ENCODE measurements around the gene RBPJ. TPM values are rescaled to one million over a fixed set of nuclear protein-coding genes. Genes with fewer than 3 reads are reported as not detected.
A peak's percentile ranks its signal among the peaks of the same experiment; 100 is the strongest.

RBPJ gene
- total and polyA plus RNA-seq, 5 donors from 2014 or later = 68.5 to 120 (median 88.4) TPM

GRCh38 chr4:26360273-26360672 lies 39.5 kb downstream of the RBPJ start:
- Histone ChIP-seq H3K36me3 (ENCODE audit: control insufficient read depth, insufficient read depth, low read length) (no peaks in the 10 kb centered on the region), H3K27me3 (ENCODE audit: control insufficient read depth, insufficient read depth, low read length) (no peaks in the 10 kb centered on the region), H3K9me3 (ENCODE audit: control insufficient read depth in 2 of 2, low read length in 2 of 2) (no peaks in the 10 kb centered on the region), H3K27ac (ENCODE audit: insufficient read depth, low read length, poor library complexity, severe bottlenecking) (no peak overlapping the region), H3K4me1 (ENCODE audit: control insufficient read depth, insufficient read depth, low read length, poor library complexity, severe bottlenecking) (peaks cover 32% of the 10 kb centered on the region), H3K4me3 (ENCODE audit: low read depth, low read length) (no peak overlapping the region)
- ATAC-seq (ENCODE audit: low read depth in 2 of 2) = no peak
- Mint-ChIP-seq H3K36me3 (no peaks in the 10 kb centered on the region), H3K27me3 (no peaks in the 10 kb centered on the region), H3K27ac (peak overlapping the region in 2 of 3 donors; percentile 34 to 57), H3K4me1 (peaks cover 22 to 44% (median 24%) of the 10 kb centered on the region in 4 donors), H3K9me3 (no peaks in the 10 kb centered on the region), H3K4me3 (peak overlapping the region in 1 of 4 donors; percentile 12)
- DNase-seq = no peak

DNA sequence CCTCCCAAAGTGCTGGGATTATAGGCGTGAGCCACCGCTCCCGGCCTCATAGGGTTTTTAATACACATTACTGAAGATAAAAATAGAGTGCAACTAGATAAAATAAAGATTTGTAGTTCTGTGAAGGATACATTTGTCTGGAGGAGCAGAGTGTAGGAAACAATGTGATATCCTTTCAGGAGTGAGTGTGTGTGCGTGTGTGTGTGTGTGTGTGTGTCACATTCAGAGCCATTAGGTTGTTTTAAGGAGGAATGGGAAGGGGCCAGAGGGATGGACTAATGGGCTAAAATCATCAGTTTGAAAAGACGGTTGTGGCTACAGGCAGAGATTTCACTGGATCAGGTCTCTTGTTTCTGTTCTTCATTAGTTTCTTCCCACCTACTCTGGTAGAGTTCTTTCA lies 40.0 kb downstream of the RBPJ start:
- Mint-ChIP-seq H3K4me3 (peak overlapping the region in 2 of 4 donors; percentile 12 to 23), H3K36me3 (no peaks in the 10 kb centered on the region), H3K27me3 (no peaks in the 10 kb centered on the region), H3K27ac (peak overlapping the region; percentile 57 to 89 (median 76)), H3K4me1 (peaks cover 26 to 48% (median 29%) of the 10 kb centered on the region in 4 donors), H3K9me3 (no peaks in the 10 kb centered on the region)
- Histone ChIP-seq H3K4me3 (ENCODE audit: low read depth, low read length) (peak overlapping the region; percentile 59), H3K9me3 (ENCODE audit: control insufficient read depth in 2 of 2, low read length in 2 of 2) (no peaks in the 10 kb centered on the region), H3K27me3 (ENCODE audit: control insufficient read depth, insufficient read depth, low read length) (no peaks in the 10 kb centered on the region), H3K36me3 (ENCODE audit: control insufficient read depth, insufficient read depth, low read length) (no peaks in the 10 kb centered on the region), H3K27ac (ENCODE audit: insufficient read depth, low read length, poor library complexity, severe bottlenecking) (no peak overlapping the region), H3K4me1 (ENCODE audit: control insufficient read depth, insufficient read depth, low read length, poor library complexity, severe bottlenecking) (peaks cover 30% of the 10 kb centered on the region)
- DNase-seq (no peak), ATAC-seq (ENCODE audit: low read depth in 2 of 2) (no peak)

DNA sequence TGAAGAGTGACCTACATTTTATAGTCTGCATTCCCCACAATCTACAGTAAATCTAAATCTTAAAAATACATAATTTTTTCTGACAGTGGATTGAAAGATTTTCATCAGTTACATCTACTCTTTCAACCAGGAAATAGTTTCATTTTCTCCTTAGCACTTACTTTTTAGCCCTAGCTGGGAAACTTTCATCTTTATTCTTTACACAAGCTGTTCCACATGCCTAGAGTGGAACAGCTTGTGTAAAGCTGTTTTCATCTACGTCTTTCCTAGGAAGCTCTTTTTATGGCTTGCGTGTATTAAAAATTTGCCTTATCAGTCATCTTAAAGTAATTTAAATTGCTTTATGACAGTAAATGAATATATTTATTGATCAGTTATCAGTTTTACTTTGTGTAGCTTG lies 40.5 kb downstream of the RBPJ start:
- Mint-ChIP-seq H3K36me3 (no peaks in the 10 kb centered on the region), H3K27me3 (no peaks in the 10 kb centered on the region), H3K4me3 (peak overlapping the region in 2 of 4 donors; percentile 12 to 23), H3K27ac (peak overlapping the region in 2 of 3 donors; percentile 57 to 76), H3K9me3 (no peaks in the 10 kb centered on the region), H3K4me1 (peaks cover 28 to 51% (median 32%) of the 10 kb centered on the region in 4 donors)
- Histone ChIP-seq H3K9me3 (ENCODE audit: control insufficient read depth in 2 of 2, low read length in 2 of 2) (no peaks in the 10 kb centered on the region), H3K4me1 (ENCODE audit: control insufficient read depth, insufficient read depth, low read length, poor library complexity, severe bottlenecking) (peaks cover 26% of the 10 kb centered on the region), H3K4me3 (ENCODE audit: low read depth, low read length) (peak overlapping the region; percentile 59), H3K36me3 (ENCODE audit: control insufficient read depth, insufficient read depth, low read length) (no peaks in the 10 kb centered on the region), H3K27ac (ENCODE audit: insufficient read depth, low read length, poor library complexity, severe bottlenecking) (no peak overlapping the region), H3K27me3 (ENCODE audit: control insufficient read depth, insufficient read depth, low read length) (no peaks in the 10 kb centered on the region)
- ATAC-seq (ENCODE audit: low read depth in 2 of 2) (no peak), DNase-seq (no peak)

- peak overlapping the region in 1 of 4 donors; percentile 36 for H3K4me3 Mint-ChIP-seq
- Histone ChIP-seq H3K36me3 (ENCODE audit: control insufficient read depth, insufficient read depth, low read length) (no peaks in the 10 kb centered on the region), H3K9me3 (ENCODE audit: control insufficient read depth in 2 of 2, low read length in 2 of 2) (no peaks in the 10 kb centered on the region), H3K4me1 (ENCODE audit: control insufficient read depth, insufficient read depth, low read length, poor library complexity, severe bottlenecking) (peaks cover 19% of the 10 kb centered on the region), H3K4me3 (ENCODE audit: low read depth, low read length) (peak overlapping the region; percentile 33), H3K27ac (ENCODE audit: insufficient read depth, low read length, poor library complexity, severe bottlenecking) (peak overlapping the region; percentile 34), H3K27me3 (ENCODE audit: control insufficient read depth, insufficient read depth, low read length) (no peaks in the 10 kb centered on the region)
- H3K27ac Mint-ChIP-seq = no peak overlapping the region
- no peaks in the 10 kb centered on the region for H3K9me3 Mint-ChIP-seq
- no peak for ATAC-seq (ENCODE audit: low read depth in 2 of 2)
- peaks cover 1% of the 10 kb centered on the region for H3K36me3 Mint-ChIP-seq
- no peaks in the 10 kb centered on the region for H3K27me3 Mint-ChIP-seq
- peaks cover 29 to 56% (median 37%) of the 10 kb centered on the region in 4 donors for H3K4me1 Mint-ChIP-seq
- DNase-seq = no peak
Measured at GRCh38 chr4:26362745-26363439, 42.1 kb downstream of the RBPJ start.

DNA sequence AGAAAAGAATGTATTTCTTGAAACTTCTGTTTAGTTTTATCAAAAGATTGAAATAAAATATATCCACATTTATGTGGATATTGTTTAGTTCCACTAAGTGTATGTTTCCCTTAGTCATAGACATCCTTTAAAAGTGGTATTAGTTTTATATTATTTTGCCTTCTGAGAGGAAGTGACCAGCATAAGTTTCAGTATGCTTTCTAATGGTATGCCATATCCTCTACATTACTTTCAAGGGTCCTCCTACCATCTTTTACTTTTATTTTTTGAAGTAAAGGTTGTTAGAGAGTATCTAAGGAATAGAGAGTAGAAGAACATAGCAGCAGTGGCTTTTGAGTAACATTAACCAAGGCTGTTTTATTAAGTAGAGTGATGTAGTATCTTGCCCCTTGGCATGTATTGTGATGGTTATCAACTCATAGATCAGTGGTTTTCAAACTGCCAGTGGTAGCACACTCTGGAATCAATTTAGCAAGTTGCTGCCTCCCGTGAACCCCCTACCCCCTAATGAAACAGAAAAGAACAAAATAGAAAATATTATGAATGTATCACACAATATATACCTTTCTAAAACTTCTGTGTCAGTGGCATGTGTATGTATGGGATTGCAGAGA lies 44.8 kb downstream of the RBPJ start:
- H3K36me3 Mint-ChIP-seq = peaks cover 14% of the 10 kb centered on the region
- H3K27me3 Mint-ChIP-seq = no peaks in the 10 kb centered on the region

GRCh38 chr4:26367811-26368210 lies 47.0 kb downstream of the RBPJ start:
- Histone ChIP-seq H3K27ac (ENCODE audit: insufficient read depth, low read length, poor library complexity, severe bottlenecking) (no peak overlapping the region), H3K36me3 (ENCODE audit: control insufficient read depth, insufficient read depth, low read length) (peaks cover 6% of the 10 kb centered on the region), H3K9me3 (ENCODE audit: control insufficient read depth in 2 of 2, low read length in 2 of 2) (no peaks in the 10 kb centered on the region), H3K4me1 (ENCODE audit: control insufficient read depth, insufficient read depth, low read length, poor library complexity, severe bottlenecking) (peaks cover 18% of the 10 kb centered on the region), H3K27me3 (ENCODE audit: control insufficient read depth, insufficient read depth, low read length) (no peaks in the 10 kb centered on the region), H3K4me3 (ENCODE audit: low read depth, low read length) (no peak overlapping the region)
- Mint-ChIP-seq H3K9me3 (peaks cover 0 to 1% (median 0%) of the 10 kb centered on the region in 7 donors), H3K4me3 (no peak overlapping the region), H3K4me1 (peaks cover 35 to 56% (median 47%) of the 10 kb centered on the region in 4 donors), H3K36me3 (peaks cover 14% of the 10 kb centered on the region), H3K27ac (no peak overlapping the region), H3K27me3 (no peaks in the 10 kb centered on the region)
- ATAC-seq (ENCODE audit: low read depth in 2 of 2) = no peak
- DNase-seq = peak in 1 of 3 donors; percentile 28

More for the DNA sequence above, 44.8 kb downstream of the RBPJ start:
- Mint-ChIP-seq H3K4me3 (no peak overlapping the region), H3K9me3 (peaks cover 0 to 1% (median 0%) of the 10 kb centered on the region in 7 donors), H3K27ac (no peak overlapping the region), H3K4me1 (peaks cover 35 to 63% (median 51%) of the 10 kb centered on the region in 4 donors)
- DNase-seq (no peak), ATAC-seq (ENCODE audit: low read depth in 2 of 2) (no peak)
- Histone ChIP-seq H3K36me3 (ENCODE audit: control insufficient read depth, insufficient read depth, low read length) (peaks cover 6% of the 10 kb centered on the region), H3K27ac (ENCODE audit: insufficient read depth, low read length, poor library complexity, severe bottlenecking) (no peak overlapping the region), H3K9me3 (ENCODE audit: control insufficient read depth in 2 of 2, low read length in 2 of 2) (no peaks in the 10 kb centered on the region), H3K4me3 (ENCODE audit: low read depth, low read length) (peak overlapping the region; percentile 15), H3K4me1 (ENCODE audit: control insufficient read depth, insufficient read depth, low read length, poor library complexity, severe bottlenecking) (peaks cover 19% of the 10 kb centered on the region), H3K27me3 (ENCODE audit: control insufficient read depth, insufficient read depth, low read length) (no peaks in the 10 kb centered on the region)

GRCh38 chr4:26368685-26369084 lies 47.9 kb downstream of the RBPJ start:
- Histone ChIP-seq H3K27me3 (ENCODE audit: control insufficient read depth, insufficient read depth, low read length) (no peaks in the 10 kb centered on the region), H3K36me3 (ENCODE audit: control insufficient read depth, insufficient read depth, low read length) (peaks cover 6% of the 10 kb centered on the region), H3K9me3 (ENCODE audit: control insufficient read depth in 2 of 2, low read length in 2 of 2) (no peaks in the 10 kb centered on the region), H3K4me1 (ENCODE audit: control insufficient read depth, insufficient read depth, low read length, poor library complexity, severe bottlenecking) (peaks cover 22% of the 10 kb centered on the region), H3K4me3 (ENCODE audit: low read depth, low read length) (no peak overlapping the region), H3K27ac (ENCODE audit: insufficient read depth, low read length, poor library complexity, severe bottlenecking) (no peak overlapping the region)
- DNase-seq = no peak
- Mint-ChIP-seq H3K27ac (no peak overlapping the region), H3K4me1 (peaks cover 39 to 58% (median 47%) of the 10 kb centered on the region in 4 donors), H3K4me3 (no peak overlapping the region), H3K36me3 (peaks cover 14% of the 10 kb centered on the region), H3K27me3 (no peaks in the 10 kb centered on the region), H3K9me3 (peaks cover 0 to 1% (median 0%) of the 10 kb centered on the region in 7 donors)
- ATAC-seq (ENCODE audit: low read depth in 2 of 2) = no peak
